GM23338 (cell line): Measurements from ENCODE around the gene PARVA. TPM values are rescaled to one million over a fixed set of nuclear protein-coding genes. Genes with fewer than 3 reads are reported as not detected.

Experiments
- ATAC-seq: fragments of 200-7000 bp; cut with Tn5 transposase; 3 replicates; pipeline ENCODE4 v1.9.1; 2020
- DNase-seq: peaks from one replicate; pipeline ENCODE4 v3.0.0-alpha.2; 2015; ENCODE audit warnings: low spot score
- H2AFZ ChIP-seq: fragments of 200-600 bp; sonication (generic); 2 replicates; pipeline ENCODE4 v1.8.0; 2016; ENCODE audit warnings: antibody characterized with exemption, mild to moderate bottlenecking, moderate library complexity
- H3F3A ChIP-seq: fragments of 200-600 bp; sonication (generic); replicated peaks from 2 replicates; pipeline ENCODE4 v1.8.0; 2017; ENCODE audit warnings: antibody characterized with exemption, mixed run types, low read depth
- H3K27ac ChIP-seq: fragments of 200-600 bp; sonication (generic); 2 replicates; pipeline ENCODE4 v1.6.1; 2016; ENCODE audit warnings: low read depth
- H3K27me3 ChIP-seq: fragments of 200-600 bp; sonication (generic); 2 replicates; pipeline ENCODE4 v1.8.0; 2016; ENCODE audit warnings: mild to moderate bottlenecking, mixed run types, moderate library complexity; ENCODE audit not compliant: insufficient read depth
- H3K36me3 ChIP-seq: fragments of 200-600 bp; sonication (generic); 2 replicates; pipeline ENCODE4 v1.8.0; 2016; ENCODE audit warnings: mild to moderate bottlenecking; ENCODE audit not compliant: insufficient read depth
- H3K4me1 ChIP-seq: fragments of 200-600 bp; sonication (generic); 2 replicates; pipeline ENCODE4 v1.8.0; 2016; ENCODE audit warnings: mild to moderate bottlenecking, moderate library complexity; ENCODE audit not compliant: insufficient read depth
- H3K4me2 ChIP-seq: fragments of 200-600 bp; sonication (generic); 2 replicates; pipeline ENCODE4 v1.7.1; 2017; ENCODE audit warnings: mixed run types
- H3K4me3 ChIP-seq: fragments of 200-600 bp; sonication (generic); 2 replicates; pipeline ENCODE4 v1.6.1; 2016; ENCODE audit warnings: mixed run types
- H3K79me2 ChIP-seq: fragments of 200-600 bp; sonication (generic); replicated peaks from 2 replicates; pipeline ENCODE4 v1.8.0; 2017; ENCODE audit warnings: mild to moderate bottlenecking; ENCODE audit not compliant: insufficient read depth
- H3K9me2 ChIP-seq: fragments of 200-600 bp; sonication (generic); 2 replicates; pipeline ENCODE4 v1.8.0; 2017; ENCODE audit not compliant: insufficient read depth
- H4K20me1 ChIP-seq: fragments of 200-600 bp; sonication (generic); replicated peaks from 2 replicates; pipeline ENCODE4 v1.8.0; 2017; ENCODE audit warnings: mild to moderate bottlenecking; ENCODE audit not compliant: insufficient read depth
- H3K27ac Mint-ChIP-seq: 2 replicates; pipeline ENCODE4 v1.8.0; 2020; ENCODE audit warnings: inconsistent platforms, mild to moderate bottlenecking, moderate library complexity, mixed read lengths
- H3K27me3 Mint-ChIP-seq: 3 replicates; pipeline ENCODE4 v1.8.0; 2022; ENCODE audit warnings: low read depth, mild to moderate bottlenecking, moderate library complexity, mixed read lengths, inconsistent platforms; ENCODE audit not compliant: insufficient read depth, poor library complexity
- H3K36me3 Mint-ChIP-seq: 3 replicates; pipeline ENCODE4 v1.8.0; 2021; ENCODE audit warnings: low read depth, mild to moderate bottlenecking, inconsistent platforms, moderate library complexity, mixed read lengths
- H3K4me1 Mint-ChIP-seq: 3 replicates; pipeline ENCODE4 v1.8.0; 2020; ENCODE audit warnings: mild to moderate bottlenecking, inconsistent platforms, mixed read lengths
- H3K4me3 Mint-ChIP-seq: 3 replicates; pipeline ENCODE4 v1.8.0; 2021; ENCODE audit warnings: moderate library complexity, mild to moderate bottlenecking, inconsistent platforms, mixed read lengths
- H3K9me3 Mint-ChIP-seq: 3 replicates; pipeline ENCODE4 v1.8.0; 2020; ENCODE audit warnings: moderate library complexity, mild to moderate bottlenecking, inconsistent platforms, mixed read lengths
- CREB1 ChIP-seq: fragments of 250-450 bp; sonication (Bioruptor Pico); IDR thresholded peaks from 2 replicates; pipeline ENCODE4 v1.5.0; 2020; ENCODE audit warnings: low read depth, mild to moderate bottlenecking, moderate library complexity
- EZH2 ChIP-seq: fragments of 200-600 bp; sonication (generic); IDR thresholded peaks from one replicate; pipeline ENCODE4 v1.8.0; 2017; ENCODE audit warnings: antibody characterized with exemption, mild to moderate bottlenecking, low read depth; ENCODE audit not compliant: unreplicated experiment
- EZH2phosphoT487 ChIP-seq: fragments of 200-600 bp; sonication (generic); IDR thresholded peaks from one replicate; pipeline ENCODE4 v1.8.1; 2018; ENCODE audit warnings: antibody characterized with exemption; ENCODE audit not compliant: unreplicated experiment
- JUNB ChIP-seq: IDR thresholded peaks from one replicate; pipeline ENCODE4 v1.6.1; 2016; ENCODE audit warnings: antibody characterized with exemption; ENCODE audit not compliant: unreplicated experiment
- NANOG ChIP-seq: IDR thresholded peaks from 2 replicates; pipeline ENCODE4 v1.6.1; 2016; ENCODE audit warnings: antibody characterized with exemption, borderline replicate concordance
- POLR2AphosphoS5 ChIP-seq: IDR thresholded peaks from 2 replicates; pipeline ENCODE4 v1.6.1; 2016; ENCODE audit warnings: antibody characterized with exemption, low read depth
- STAT1 ChIP-seq: IDR thresholded peaks from one replicate; pipeline ENCODE4 v1.6.1; 2016; ENCODE audit warnings: antibody characterized with exemption; ENCODE audit not compliant: unreplicated experiment
- ZNF114 ChIP-seq: fragments of 250-450 bp; sonication (Bioruptor Pico); IDR thresholded peaks from 2 replicates; pipeline ENCODE4 v1.5.0; 2020; ENCODE audit warnings: mild to moderate bottlenecking, moderate library complexity
- ZNF331 ChIP-seq: fragments of 250-450 bp; sonication (Bioruptor Pico); IDR thresholded peaks from 2 replicates; pipeline ENCODE4 v1.5.0; 2020; ENCODE audit warnings: low read depth, mild to moderate bottlenecking, moderate library complexity
- polyA plus RNA-seq: library from polyadenylated mRNA; unstranded; fragments of >200 nt; fragmentation: Nextera tagmentation; extraction: Ambion mirVana; gene quantifications from 2 replicates; pipeline ENCODE4 v1.2.1, GENCODE V29; 2016
- total RNA-seq: library from RNA; depleted of rRNA; stranded (reverse); fragments of >200 nt; shearing (Covaris generic); gene quantifications from 2 replicates; pipeline ENCODE4 v1.2.3, GENCODE V29; 2014
- TF ChIP-seq, protein P1 (sequence below), 2 experiments: fragments of 200-600 bp in 1 of 2; sonication (generic) in 1 of 2; conservative IDR thresholded peaks; 2 replicates each; pipeline versions ENCODE4 v1.5.1 to v1.6.1; 2016 to 2017; ENCODE audit warnings: antibody characterized with exemption in 2 of 2, low read depth in 2 of 2, mild to moderate bottlenecking in 2 of 2, moderate library complexity in 1 of 2
- TF ChIP-seq, protein P2 (sequence below): IDR thresholded peaks from one replicate; pipeline ENCODE4 v1.6.1; 2018; ENCODE audit warnings: antibody characterized with exemption; ENCODE audit not compliant: unreplicated experiment
- TF ChIP-seq, protein P3 (sequence below): fragments of 250-450 bp; sonication (Bioruptor Pico); IDR thresholded peaks from 2 replicates; pipeline ENCODE4 v1.5.0; 2020; ENCODE audit warnings: mild to moderate bottlenecking, moderate library complexity
- TF ChIP-seq, protein P4 (sequence below): IDR thresholded peaks from 2 replicates; pipeline ENCODE4 v1.6.1; 2016; ENCODE audit warnings: antibody characterized with exemption

PARVA gene
- total and polyA plus RNA-seq, 2 experiments from 2014 or later: 5.8 to 6.9 TPM

DNA sequence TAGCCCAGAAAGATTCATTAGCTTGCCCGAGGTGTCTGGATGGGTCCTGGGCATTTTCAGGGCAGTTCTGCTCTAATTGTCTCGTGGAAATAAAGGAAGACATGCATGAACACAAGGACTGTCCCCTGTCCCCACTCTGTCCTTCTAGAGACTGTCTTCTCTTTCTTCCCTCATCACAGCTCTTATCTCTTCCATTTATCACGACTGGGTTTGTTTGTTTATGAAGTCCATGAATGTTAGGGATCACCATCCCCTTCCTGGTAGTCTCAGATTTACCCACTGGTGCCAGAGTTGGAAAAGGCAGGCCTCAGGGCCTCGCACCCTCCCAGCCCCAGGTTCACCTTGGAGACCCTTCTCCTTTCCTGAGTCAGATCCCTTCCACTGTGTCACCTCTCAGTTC is 134.8 kb downstream of the PARVA start:
- Histone ChIP-seq H3K27me3 (no peaks in the 10 kb centered on the region), H3K4me2 (no peak overlapping the region), H3K79me2 (no peaks in the 10 kb centered on the region), H3K9me2 (no peaks in the 10 kb centered on the region), H3K36me3 (no peaks in the 10 kb centered on the region), H3F3A (no peaks in the 10 kb centered on the region), H3K27ac (no peak overlapping the region), H3K4me3 (no peak overlapping the region), H4K20me1 (no peaks in the 10 kb centered on the region), H3K4me1 (peaks cover 14% of the 10 kb centered on the region; the same call in 1 of the 2 replicates), H2AFZ (no peak overlapping the region)
- DNase-seq (no peak), ATAC-seq (no peak)
- H3K4me1 Mint-ChIP-seq: peaks cover 14% of the 10 kb centered on the region
- peaks cover 6% of the 10 kb centered on the region for H3K27me3 Mint-ChIP-seq
- H3K36me3 Mint-ChIP-seq: no peaks in the 10 kb centered on the region
- no peaks in the 10 kb centered on the region for H3K9me3 Mint-ChIP-seq
- no peak overlapping the region for H3K4me3 Mint-ChIP-seq
- TF ChIP-seq ZNF114 (CRISPR knock-in tag) (no peak), EZH2phosphoT487 (no peak), POLR2AphosphoS5 (no peak), JUNB (no peak), ZNF331 (CRISPR knock-in tag) (no peak), CREB1 (CRISPR knock-in tag) (no peak), STAT1 (no peak), EZH2 (no peak), NANOG (no peak)
- TF ChIP-seq, protein P1, sequence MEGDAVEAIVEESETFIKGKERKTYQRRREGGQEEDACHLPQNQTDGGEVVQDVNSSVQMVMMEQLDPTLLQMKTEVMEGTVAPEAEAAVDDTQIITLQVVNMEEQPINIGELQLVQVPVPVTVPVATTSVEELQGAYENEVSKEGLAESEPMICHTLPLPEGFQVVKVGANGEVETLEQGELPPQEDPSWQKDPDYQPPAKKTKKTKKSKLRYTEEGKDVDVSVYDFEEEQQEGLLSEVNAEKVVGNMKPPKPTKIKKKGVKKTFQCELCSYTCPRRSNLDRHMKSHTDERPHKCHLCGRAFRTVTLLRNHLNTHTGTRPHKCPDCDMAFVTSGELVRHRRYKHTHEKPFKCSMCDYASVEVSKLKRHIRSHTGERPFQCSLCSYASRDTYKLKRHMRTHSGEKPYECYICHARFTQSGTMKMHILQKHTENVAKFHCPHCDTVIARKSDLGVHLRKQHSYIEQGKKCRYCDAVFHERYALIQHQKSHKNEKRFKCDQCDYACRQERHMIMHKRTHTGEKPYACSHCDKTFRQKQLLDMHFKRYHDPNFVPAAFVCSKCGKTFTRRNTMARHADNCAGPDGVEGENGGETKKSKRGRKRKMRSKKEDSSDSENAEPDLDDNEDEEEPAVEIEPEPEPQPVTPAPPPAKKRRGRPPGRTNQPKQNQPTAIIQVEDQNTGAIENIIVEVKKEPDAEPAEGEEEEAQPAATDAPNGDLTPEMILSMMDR (conservative IDR thresholded peaks at IDR 0.05; ENCODE audit: low read depth in 2 of 2): no peak
- TF ChIP-seq, protein P2, sequence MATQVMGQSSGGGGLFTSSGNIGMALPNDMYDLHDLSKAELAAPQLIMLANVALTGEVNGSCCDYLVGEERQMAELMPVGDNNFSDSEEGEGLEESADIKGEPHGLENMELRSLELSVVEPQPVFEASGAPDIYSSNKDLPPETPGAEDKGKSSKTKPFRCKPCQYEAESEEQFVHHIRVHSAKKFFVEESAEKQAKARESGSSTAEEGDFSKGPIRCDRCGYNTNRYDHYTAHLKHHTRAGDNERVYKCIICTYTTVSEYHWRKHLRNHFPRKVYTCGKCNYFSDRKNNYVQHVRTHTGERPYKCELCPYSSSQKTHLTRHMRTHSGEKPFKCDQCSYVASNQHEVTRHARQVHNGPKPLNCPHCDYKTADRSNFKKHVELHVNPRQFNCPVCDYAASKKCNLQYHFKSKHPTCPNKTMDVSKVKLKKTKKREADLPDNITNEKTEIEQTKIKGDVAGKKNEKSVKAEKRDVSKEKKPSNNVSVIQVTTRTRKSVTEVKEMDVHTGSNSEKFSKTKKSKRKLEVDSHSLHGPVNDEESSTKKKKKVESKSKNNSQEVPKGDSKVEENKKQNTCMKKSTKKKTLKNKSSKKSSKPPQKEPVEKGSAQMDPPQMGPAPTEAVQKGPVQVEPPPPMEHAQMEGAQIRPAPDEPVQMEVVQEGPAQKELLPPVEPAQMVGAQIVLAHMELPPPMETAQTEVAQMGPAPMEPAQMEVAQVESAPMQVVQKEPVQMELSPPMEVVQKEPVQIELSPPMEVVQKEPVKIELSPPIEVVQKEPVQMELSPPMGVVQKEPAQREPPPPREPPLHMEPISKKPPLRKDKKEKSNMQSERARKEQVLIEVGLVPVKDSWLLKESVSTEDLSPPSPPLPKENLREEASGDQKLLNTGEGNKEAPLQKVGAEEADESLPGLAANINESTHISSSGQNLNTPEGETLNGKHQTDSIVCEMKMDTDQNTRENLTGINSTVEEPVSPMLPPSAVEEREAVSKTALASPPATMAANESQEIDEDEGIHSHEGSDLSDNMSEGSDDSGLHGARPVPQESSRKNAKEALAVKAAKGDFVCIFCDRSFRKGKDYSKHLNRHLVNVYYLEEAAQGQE: no peak
- TF ChIP-seq, protein P3, sequence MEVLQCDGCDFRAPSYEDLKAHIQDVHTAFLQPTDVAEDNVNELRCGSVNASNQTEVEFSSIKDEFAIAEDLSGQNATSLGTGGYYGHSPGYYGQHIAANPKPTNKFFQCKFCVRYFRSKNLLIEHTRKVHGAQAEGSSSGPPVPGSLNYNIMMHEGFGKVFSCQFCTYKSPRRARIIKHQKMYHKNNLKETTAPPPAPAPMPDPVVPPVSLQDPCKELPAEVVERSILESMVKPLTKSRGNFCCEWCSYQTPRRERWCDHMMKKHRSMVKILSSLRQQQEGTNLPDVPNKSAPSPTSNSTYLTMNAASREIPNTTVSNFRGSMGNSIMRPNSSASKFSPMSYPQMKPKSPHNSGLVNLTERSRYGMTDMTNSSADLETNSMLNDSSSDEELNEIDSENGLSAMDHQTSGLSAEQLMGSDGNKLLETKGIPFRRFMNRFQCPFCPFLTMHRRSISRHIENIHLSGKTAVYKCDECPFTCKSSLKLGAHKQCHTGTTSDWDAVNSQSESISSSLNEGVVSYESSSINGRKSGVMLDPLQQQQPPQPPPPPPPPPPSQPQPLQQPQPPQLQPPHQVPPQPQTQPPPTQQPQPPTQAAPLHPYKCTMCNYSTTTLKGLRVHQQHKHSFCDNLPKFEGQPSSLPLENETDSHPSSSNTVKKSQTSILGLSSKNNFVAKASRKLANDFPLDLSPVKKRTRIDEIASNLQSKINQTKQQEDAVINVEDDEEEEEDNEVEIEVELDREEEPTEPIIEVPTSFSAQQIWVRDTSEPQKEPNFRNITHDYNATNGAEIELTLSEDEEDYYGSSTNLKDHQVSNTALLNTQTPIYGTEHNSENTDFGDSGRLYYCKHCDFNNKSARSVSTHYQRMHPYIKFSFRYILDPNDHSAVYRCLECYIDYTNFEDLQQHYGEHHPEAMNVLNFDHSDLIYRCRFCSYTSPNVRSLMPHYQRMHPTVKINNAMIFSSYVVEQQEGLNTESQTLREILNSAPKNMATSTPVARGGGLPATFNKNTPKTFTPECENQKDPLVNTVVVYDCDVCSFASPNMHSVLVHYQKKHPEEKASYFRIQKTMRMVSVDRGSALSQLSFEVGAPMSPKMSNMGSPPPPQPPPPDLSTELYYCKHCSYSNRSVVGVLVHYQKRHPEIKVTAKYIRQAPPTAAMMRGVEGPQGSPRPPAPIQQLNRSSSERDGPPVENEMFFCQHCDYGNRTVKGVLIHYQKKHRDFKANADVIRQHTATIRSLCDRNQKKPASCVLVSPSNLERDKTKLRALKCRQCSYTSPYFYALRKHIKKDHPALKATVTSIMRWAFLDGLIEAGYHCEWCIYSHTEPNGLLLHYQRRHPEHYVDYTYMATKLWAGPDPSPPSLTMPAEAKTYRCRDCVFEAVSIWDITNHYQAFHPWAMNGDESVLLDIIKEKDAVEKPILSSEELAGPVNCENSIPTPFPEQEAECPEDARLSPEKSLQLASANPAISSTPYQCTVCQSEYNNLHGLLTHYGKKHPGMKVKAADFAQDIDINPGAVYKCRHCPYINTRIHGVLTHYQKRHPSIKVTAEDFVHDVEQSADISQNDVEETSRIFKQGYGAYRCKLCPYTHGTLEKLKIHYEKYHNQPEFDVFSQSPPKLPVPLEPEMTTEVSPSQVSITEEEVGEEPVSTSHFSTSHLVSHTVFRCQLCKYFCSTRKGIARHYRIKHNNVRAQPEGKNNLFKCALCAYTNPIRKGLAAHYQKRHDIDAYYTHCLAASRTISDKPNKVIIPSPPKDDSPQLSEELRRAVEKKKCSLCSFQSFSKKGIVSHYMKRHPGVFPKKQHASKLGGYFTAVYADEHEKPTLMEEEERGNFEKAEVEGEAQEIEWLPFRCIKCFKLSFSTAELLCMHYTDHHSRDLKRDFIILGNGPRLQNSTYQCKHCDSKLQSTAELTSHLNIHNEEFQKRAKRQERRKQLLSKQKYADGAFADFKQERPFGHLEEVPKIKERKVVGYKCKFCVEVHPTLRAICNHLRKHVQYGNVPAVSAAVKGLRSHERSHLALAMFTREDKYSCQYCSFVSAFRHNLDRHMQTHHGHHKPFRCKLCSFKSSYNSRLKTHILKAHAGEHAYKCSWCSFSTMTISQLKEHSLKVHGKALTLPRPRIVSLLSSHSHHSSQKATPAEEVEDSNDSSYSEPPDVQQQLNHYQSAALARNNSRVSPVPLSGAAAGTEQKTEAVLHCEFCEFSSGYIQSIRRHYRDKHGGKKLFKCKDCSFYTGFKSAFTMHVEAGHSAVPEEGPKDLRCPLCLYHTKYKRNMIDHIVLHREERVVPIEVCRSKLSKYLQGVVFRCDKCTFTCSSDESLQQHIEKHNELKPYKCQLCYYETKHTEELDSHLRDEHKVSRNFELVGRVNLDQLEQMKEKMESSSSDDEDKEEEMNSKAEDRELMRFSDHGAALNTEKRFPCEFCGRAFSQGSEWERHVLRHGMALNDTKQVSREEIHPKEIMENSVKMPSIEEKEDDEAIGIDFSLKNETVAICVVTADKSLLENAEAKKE (CRISPR knock-in tag): no peak
- TF ChIP-seq, protein P4, sequence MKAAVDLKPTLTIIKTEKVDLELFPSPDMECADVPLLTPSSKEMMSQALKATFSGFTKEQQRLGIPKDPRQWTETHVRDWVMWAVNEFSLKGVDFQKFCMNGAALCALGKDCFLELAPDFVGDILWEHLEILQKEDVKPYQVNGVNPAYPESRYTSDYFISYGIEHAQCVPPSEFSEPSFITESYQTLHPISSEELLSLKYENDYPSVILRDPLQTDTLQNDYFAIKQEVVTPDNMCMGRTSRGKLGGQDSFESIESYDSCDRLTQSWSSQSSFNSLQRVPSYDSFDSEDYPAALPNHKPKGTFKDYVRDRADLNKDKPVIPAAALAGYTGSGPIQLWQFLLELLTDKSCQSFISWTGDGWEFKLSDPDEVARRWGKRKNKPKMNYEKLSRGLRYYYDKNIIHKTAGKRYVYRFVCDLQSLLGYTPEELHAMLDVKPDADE: no peak
- no peak overlapping the region for H3K27ac Mint-ChIP-seq
